Cardiac septum (tissue), 1 donor: ENCODE results near the gene ZCCHC24. TPM values are rescaled to one million over a fixed set of nuclear protein-coding genes. Genes with fewer than 3 reads are reported as not detected.

Experiments
- DNase-seq: peaks from one replicate; pipeline ENCODE4 v3.0.0-alpha.2; 2020; ENCODE audit warnings: low spot score
- intact Hi-C: fragments of 100-400 bp; cut with DNase I; formaldehyde crosslinking; loops from one replicate; pipeline ENCODE4 v1.14.0; 2022
- total RNA-seq: library from RNA; stranded (reverse); fragmentation: NEBNext Ultra II Directional; extraction: Animal tissue kit (Norgen Biotek cat#: 25700); gene quantifications from one replicate; pipeline ENCODE4 v1.2.1, GENCODE V29; 2021
- donor health status: DM: no; HTN: no; CAD: no.

The ZCCHC24 gene
- total RNA-seq, 1 donor from 2014 or later: 56.6 TPM

- peak; percentile 69 for DNase-seq
- intact Hi-C loops: no loop called here
Measured at GRCh38 chr10:79434821-79435251, 10.6 kb downstream of the ZCCHC24 start.

- intact Hi-C loops: no loop called here
- DNase-seq: no peak
Measured at GRCh38 chr10:79434223-79434687, 11.2 kb downstream of the ZCCHC24 start.

- peak; percentile 82 for DNase-seq
- intact Hi-C loops: no loop called here
Measured at GRCh38 chr10:79433324-79434222, 11.9 kb downstream of the ZCCHC24 start.

- intact Hi-C loops: no loop called here
- no peak for DNase-seq
Measured at GRCh38 chr10:79431891-79432831, 13.3 kb downstream of the ZCCHC24 start.

GRCh38 chr10:79431428-79431827 lies 14.0 kb downstream of the ZCCHC24 start:
- intact Hi-C loops: no loop called here
- no peak for DNase-seq

- no peak for DNase-seq
- intact Hi-C loops: no loop called here
Measured at GRCh38 chr10:79430936-79431335, 14.5 kb downstream of the ZCCHC24 start.

GRCh38 chr10:79430325-79430905 lies 15.0 kb downstream of the ZCCHC24 start:
- no peak for DNase-seq
- intact Hi-C loops: no loop called here

- intact Hi-C loops: no loop called here
- DNase-seq: no peak
Measured at GRCh38 chr10:79429751-79430150, 15.7 kb downstream of the ZCCHC24 start.

GRCh38 chr10:79427965-79428364 lies 17.5 kb downstream of the ZCCHC24 start:
- no peak for DNase-seq
- intact Hi-C loops: no loop called here

- intact Hi-C loops: no loop called here
- DNase-seq: no peak
Measured at GRCh38 chr10:79425074-79425532, 20.3 kb downstream of the ZCCHC24 start.

- no peak for DNase-seq
- intact Hi-C loops: loop anchor here (5.0 kb wide), 1 partner anchor 37 kb away; no protein-coding TSS in a partner anchor
Measured at GRCh38 chr10:79424221-79425073, 21.0 kb downstream of the ZCCHC24 start.

GRCh38 chr10:79422178-79422892 lies 23.1 kb downstream of the ZCCHC24 start:
- intact Hi-C loops: loop anchor here (5.0 kb wide), 1 partner anchor 35 kb away; no protein-coding TSS in a partner anchor
- no peak for DNase-seq

GRCh38 chr10:79420974-79421688 lies 24.3 kb downstream of the ZCCHC24 start:
- no peak for DNase-seq
- intact Hi-C loops: loop anchor here (5.0 kb wide), 1 partner anchor 34 kb away; no protein-coding TSS in a partner anchor

- intact Hi-C loops: no loop called here
Measured at GRCh38 chr10:79418886-79419595, 26.4 kb downstream of the ZCCHC24 start.

GRCh38 chr10:79418274-79418673 lies 27.1 kb downstream of the ZCCHC24 start:
- intact Hi-C loops: no loop called here
- DNase-seq: no peak

More at GRCh38 chr10:79418886-79419595, 26.4 kb downstream of the ZCCHC24 start:
- no peak for DNase-seq

GRCh38 chr10:79417731-79418130 lies 27.7 kb downstream of the ZCCHC24 start:
- DNase-seq: no peak
- intact Hi-C loops: no loop called here

GRCh38 chr10:79417266-79417665 lies 28.2 kb downstream of the ZCCHC24 start:
- no peak for DNase-seq
- intact Hi-C loops: no loop called here
